HepG2 (cell line): ENCODE measurements around the gene CNNM3. TPM values are rescaled to one million over a fixed set of nuclear protein-coding genes. Genes with fewer than 3 reads are reported as not detected.

Source experiments
- ATAC-seq: fragments of 200-7000 bp; cut with Tn5 transposase; 3 replicates; pipeline ENCODE4 v1.9.1; 2020; ENCODE audit warnings: mild to moderate bottlenecking, moderate library complexity
- BruUV-seq: library from RNA; stranded (reverse); fragments of 400-500 nt; replicated peaks from 2 replicates; lab custom pipeline; 2021; lab: Mats Ljungman, UMichigan
- CTCF ChIA-PET: fragments of 300-600 bp; formaldehyde crosslinking; extraction: SDS; loops from one replicate; lab custom pipeline; 2021; ENCODE audit warnings: low total read pairs, inconsistent platforms, low intra/inter-chr PET ratio; lab: Yijun Ruan, JAX
- POLR2A ChIA-PET: fragments of 350-600 bp; sonication (Branson Sonifier 250); formaldehyde crosslinking; loops from one replicate; lab custom pipeline; 2020; ENCODE audit warnings: antibody characterized with exemption, inconsistent platforms; lab: Yijun Ruan, JAX
- DNase-seq: peaks from one replicate; pipeline ENCODE4 v3.0.0-alpha.2; 2015; ENCODE audit warnings: low spot score
- FAIRE-seq: peaks from 3 replicates; lab custom pipeline; 2011; peaks lifted over from hg19 to GRCh38; lab: Jason Lieb, UNC
- H2AFZ ChIP-seq: one replicate; pipeline ENCODE4 v1.6.1; 2011; ENCODE audit warnings: low read length, inconsistent platforms
- H3K27ac ChIP-seq: fragments of 300-600 bp; 3 replicates; pipeline ENCODE4 v1.8.0; 2011; ENCODE audit warnings: mixed run types, mild to moderate bottlenecking, mixed read lengths, low read length, inconsistent platforms; ENCODE audit not compliant: insufficient read depth; ENCODE audit errors: extremely low read length
- H3K27me3 ChIP-seq, 2 experiments: fragments of 200-600 bp in 1 of 2; 2 replicates in 1 of 2; 3 replicates in 1 of 2; pipeline versions ENCODE4 v1.6.0 to v1.8.0; 2011; ENCODE audit warnings: low read length in 2 of 2, mild to moderate bottlenecking in 2 of 2, moderate library complexity in 2 of 2, inconsistent platforms in 1 of 2; ENCODE audit not compliant: insufficient read depth in 2 of 2, control insufficient read depth in 1 of 2
- H3K36me3 ChIP-seq, 2 experiments: fragments of 200-600 bp in 1 of 2; replicated peaks in 1 of 2; 2 replicates in 1 of 2; 3 replicates in 1 of 2; pipeline versions ENCODE4 v1.5.1 to v1.8.0; 2011; ENCODE audit warnings: low read length in 2 of 2, inconsistent platforms in 1 of 2; ENCODE audit not compliant: insufficient read depth in 2 of 2, control insufficient read depth in 1 of 2
- H3K4me1 ChIP-seq: 2 replicates; pipeline ENCODE4 v1.5.1; 2012; ENCODE audit warnings: low read length, inconsistent platforms; ENCODE audit not compliant: insufficient read depth
- H3K4me2 ChIP-seq: 2 replicates; pipeline ENCODE4 v1.6.0; 2011; ENCODE audit warnings: low read depth, low read length, inconsistent platforms
- H3K4me3 ChIP-seq, 3 experiments: fragments of 200-600 bp in 1 of 3; sonication (generic), shearing (Covaris generic) in 1 of 3; replicated peaks in 1 of 3; 2 replicates each; pipeline ENCODE4 v1.5.1; 2011 to 2016; ENCODE audit warnings: low read length in 3 of 3, inconsistent platforms in 2 of 3, low read depth in 2 of 3, mild to moderate bottlenecking in 2 of 3, control low read depth in 1 of 3, mixed read lengths in 1 of 3; ENCODE audit not compliant: insufficient read depth in 1 of 3
- H3K79me2 ChIP-seq: one replicate; pipeline ENCODE4 v1.6.1; 2011; ENCODE audit warnings: low read length, inconsistent platforms; ENCODE audit not compliant: insufficient read depth
- H3K9ac ChIP-seq: 2 replicates; pipeline ENCODE4 v1.6.0; 2011; ENCODE audit warnings: mild to moderate bottlenecking, low read depth, low read length, inconsistent platforms; ENCODE audit not compliant: insufficient read depth
- H3K9me3 ChIP-seq: 2 replicates; pipeline ENCODE4 v1.5.1; 2012; ENCODE audit warnings: mild to moderate bottlenecking, low read length
- H4K20me1 ChIP-seq: 2 replicates; pipeline ENCODE4 v1.6.0; 2011; ENCODE audit warnings: inconsistent platforms, mild to moderate bottlenecking, low read length, moderate library complexity; ENCODE audit not compliant: insufficient read depth
- CEBPB ChIP-seq: IDR thresholded peaks from 2 replicates; pipeline ENCODE4 v1.6.1; 2011; ENCODE audit warnings: low read depth, low read length, improper control_type of control experiment, borderline replicate concordance
- DNMT3B ChIP-seq: conservative IDR thresholded peaks from 2 replicates; pipeline ENCODE4 v1.6.1; 2016; ENCODE audit warnings: missing biosample characterization, control low read depth
- PPARG ChIP-seq: conservative IDR thresholded peaks from 2 replicates; pipeline ENCODE4 v1.6.1; 2016; ENCODE audit warnings: missing biosample characterization, missing genetic modification reagents
- ZNF768 ChIP-seq: sonication (generic); formaldehyde crosslinking; IDR thresholded peaks from 2 replicates; pipeline ENCODE4 v1.4.0; 2020; ENCODE audit warnings: missing genetic modification reagents
- WGBS: methylation state at CpG from one replicate; pipeline ENCODE4 v1.1.6; 2017; ENCODE audit warnings: low lambda C conversion rate; 5-methylcytosine and 5-hydroxymethylcytosine counted together
- in situ Hi-C: cut with HindIII; loops from 2 replicates; pipeline ENCODE4 v1.10.0; 2017; ENCODE audit warnings: low pct_unique_long_range_greater_than_20kb; ENCODE audit not compliant: extremely low pct_ligation_motif_present
- intact Hi-C: fragments of 100-400 bp; cut with micrococcal nuclease; formaldehyde crosslinking; loops from one replicate; pipeline ENCODE4 v1.10.0; 2022; ENCODE audit not compliant: unreplicated experiment
- polyA plus RNA-seq, 8 experiments: library from polyadenylated mRNA; depleted of rRNA in 3 of 8; stranded (reverse) in 7 of 8; unstranded in 1 of 8; fragments of >200 nt; fragmentation: Illumina TruSeq in 4 of 8; extraction: Trizol in 4 of 8; gene quantifications; 2 replicates each; pipeline versions ENCODE4 v1.2.1 to v1.2.3, GENCODE V29; 2011 to 2016; ENCODE audit warnings: low read depth in 4 of 8, missing spikeins in 1 of 8, mixed read lengths in 1 of 8; ENCODE audit not compliant: insufficient read depth in 1 of 8
- total RNA-seq, 5 experiments: library from RNA; depleted of rRNA; stranded (reverse); fragments of >200 nt; fragmentation: Illumina TruSeq; extraction: Trizol; gene quantifications; 2 replicates each; pipeline ENCODE4 v1.2.3, GENCODE V29; 2016; ENCODE audit warnings: low read depth in 1 of 5
- TF ChIP-seq, protein P1 (sequence below): sonication (generic); formaldehyde crosslinking; IDR thresholded peaks from 2 replicates; pipeline ENCODE4 v1.5.1; 2020; ENCODE audit warnings: missing genetic modification reagents, mild to moderate bottlenecking, borderline replicate concordance
- TF ChIP-seq, protein P2 (sequence below), 2 experiments: IDR thresholded peaks; 2 replicates each; pipeline ENCODE4 v1.6.1; 2011 to 2012; ENCODE audit warnings: low read length in 2 of 2, borderline replicate concordance in 1 of 2, low read depth in 1 of 2, mild to moderate bottlenecking in 1 of 2, moderate library complexity in 1 of 2

CNNM3 gene
- total and polyA plus RNA-seq, 2 of the 13 experiments (the other 11 are each of a cell fraction or from before 2014, with no cell fraction given): 21.2 to 27.9 TPM

DNA sequence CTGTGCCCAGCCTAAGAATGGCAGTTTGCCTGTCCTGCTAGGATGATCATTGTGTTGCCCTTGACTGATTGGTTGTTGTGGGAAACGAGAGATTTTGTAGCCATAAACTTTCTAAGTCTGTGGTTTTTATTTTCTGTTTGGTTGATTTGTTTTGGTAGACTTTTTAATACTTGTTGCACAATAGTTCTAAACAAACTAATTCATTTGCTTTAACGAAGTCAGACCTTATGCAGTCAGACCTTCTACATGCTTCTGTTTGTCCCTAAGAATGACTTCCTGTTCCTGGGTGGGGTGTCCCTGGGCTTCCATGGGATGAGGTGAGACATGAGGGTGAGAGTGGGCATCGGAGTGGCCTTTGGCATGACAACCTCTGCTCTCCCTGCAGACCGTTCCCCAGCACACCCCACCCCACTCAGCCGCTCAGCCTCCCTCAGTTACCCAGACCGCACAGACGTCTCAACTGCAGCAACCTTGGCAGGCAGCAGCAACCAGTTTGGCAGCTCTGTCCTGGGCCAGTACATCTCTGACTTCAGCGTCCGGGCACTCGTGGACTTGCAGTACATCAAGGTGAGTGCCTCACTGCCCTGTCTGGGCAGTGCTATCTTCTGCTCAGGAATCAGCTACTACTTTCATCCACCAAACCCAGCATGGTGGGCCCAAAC lies 7.8 kb upstream of the CNNM3 start:
- FAIRE-seq: no peak
- H3K27me3 ChIP-seq: no peaks in the 10 kb centered on the region
- H3K79me2 ChIP-seq: no peaks in the 10 kb centered on the region
- no peaks in the 10 kb centered on the region for H4K20me1 ChIP-seq
- no peak overlapping the region for H2AFZ ChIP-seq
- in situ Hi-C loops (no loop called here), intact Hi-C loops (no loop called here)
- no peak for DNase-seq
- no peak overlapping the region for H3K4me2 ChIP-seq
- peak; percentile 73; the same call in 1 of the 2 replicates for TF ChIP-seq CEBPB
- TF ChIP-seq, protein P1, sequence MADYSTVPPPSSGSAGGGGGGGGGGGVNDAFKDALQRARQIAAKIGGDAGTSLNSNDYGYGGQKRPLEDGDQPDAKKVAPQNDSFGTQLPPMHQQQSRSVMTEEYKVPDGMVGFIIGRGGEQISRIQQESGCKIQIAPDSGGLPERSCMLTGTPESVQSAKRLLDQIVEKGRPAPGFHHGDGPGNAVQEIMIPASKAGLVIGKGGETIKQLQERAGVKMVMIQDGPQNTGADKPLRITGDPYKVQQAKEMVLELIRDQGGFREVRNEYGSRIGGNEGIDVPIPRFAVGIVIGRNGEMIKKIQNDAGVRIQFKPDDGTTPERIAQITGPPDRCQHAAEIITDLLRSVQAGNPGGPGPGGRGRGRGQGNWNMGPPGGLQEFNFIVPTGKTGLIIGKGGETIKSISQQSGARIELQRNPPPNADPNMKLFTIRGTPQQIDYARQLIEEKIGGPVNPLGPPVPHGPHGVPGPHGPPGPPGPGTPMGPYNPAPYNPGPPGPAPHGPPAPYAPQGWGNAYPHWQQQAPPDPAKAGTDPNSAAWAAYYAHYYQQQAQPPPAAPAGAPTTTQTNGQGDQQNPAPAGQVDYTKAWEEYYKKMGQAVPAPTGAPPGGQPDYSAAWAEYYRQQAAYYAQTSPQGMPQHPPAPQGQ: no peak
- peaks cover 76% of the 10 kb centered on the region for H3K4me1 ChIP-seq
- no peak for ATAC-seq
- H3K27ac ChIP-seq: no peak overlapping the region
- no peaks in the 10 kb centered on the region for H3K36me3 ChIP-seq
- BruUV-seq: no TSS peak
- H3K9me3 ChIP-seq: no peaks in the 10 kb centered on the region
- no peak overlapping the region for H3K9ac ChIP-seq
- no peak overlapping the region for H3K4me3 ChIP-seq
- 95% methylated on average over 10 of the region's 10 CpGs for WGBS
- ChIA-PET CTCF (no interaction called here), POLR2A (interaction anchor here (3.1 kb wide), 1 partner anchor 8 kb away, joined by 22 read pairs; the partner anchor contains the start of gene CNNM3)

GRCh38 chr2:96809216-96809882 lies 6.7 kb upstream of the CNNM3 start:
- in situ Hi-C loops: no loop called here
- Histone ChIP-seq H3K27ac (peak overlapping the region; percentile 69), H2AFZ (no peak overlapping the region), H3K36me3 (no peaks in the 10 kb centered on the region), H4K20me1 (no peaks in the 10 kb centered on the region), H3K4me1 (peaks cover 80% of the 10 kb centered on the region), H3K27me3 (no peaks in the 10 kb centered on the region), H3K4me2 (0 out of 2 replicates have a peak overlapping the region, but pooled peaks have one; percentile 70), H3K4me3 (no peak overlapping the region), H3K9ac (no peak overlapping the region), H3K79me2 (no peaks in the 10 kb centered on the region), H3K9me3 (no peaks in the 10 kb centered on the region)
- ChIA-PET CTCF (no interaction called here), POLR2A (interaction anchor here (1.0 to 2.3 kb wide), 5 partner anchors 10 to 49 kb away, joined by 3 to 17 read pairs (median 5); partner anchors contain the start of gene ANKRD39)
- TF ChIP-seq DNMT3B (CRISPR knock-in tag) (no peak), PPARG (CRISPR knock-in tag) (0 out of 2 replicates have a peak, but pooled peaks have one; percentile 6), ZNF768 (CRISPR knock-in tag) (peak; percentile 27; the same call in 1 of the 2 replicates)
- TF ChIP-seq, protein P2, sequence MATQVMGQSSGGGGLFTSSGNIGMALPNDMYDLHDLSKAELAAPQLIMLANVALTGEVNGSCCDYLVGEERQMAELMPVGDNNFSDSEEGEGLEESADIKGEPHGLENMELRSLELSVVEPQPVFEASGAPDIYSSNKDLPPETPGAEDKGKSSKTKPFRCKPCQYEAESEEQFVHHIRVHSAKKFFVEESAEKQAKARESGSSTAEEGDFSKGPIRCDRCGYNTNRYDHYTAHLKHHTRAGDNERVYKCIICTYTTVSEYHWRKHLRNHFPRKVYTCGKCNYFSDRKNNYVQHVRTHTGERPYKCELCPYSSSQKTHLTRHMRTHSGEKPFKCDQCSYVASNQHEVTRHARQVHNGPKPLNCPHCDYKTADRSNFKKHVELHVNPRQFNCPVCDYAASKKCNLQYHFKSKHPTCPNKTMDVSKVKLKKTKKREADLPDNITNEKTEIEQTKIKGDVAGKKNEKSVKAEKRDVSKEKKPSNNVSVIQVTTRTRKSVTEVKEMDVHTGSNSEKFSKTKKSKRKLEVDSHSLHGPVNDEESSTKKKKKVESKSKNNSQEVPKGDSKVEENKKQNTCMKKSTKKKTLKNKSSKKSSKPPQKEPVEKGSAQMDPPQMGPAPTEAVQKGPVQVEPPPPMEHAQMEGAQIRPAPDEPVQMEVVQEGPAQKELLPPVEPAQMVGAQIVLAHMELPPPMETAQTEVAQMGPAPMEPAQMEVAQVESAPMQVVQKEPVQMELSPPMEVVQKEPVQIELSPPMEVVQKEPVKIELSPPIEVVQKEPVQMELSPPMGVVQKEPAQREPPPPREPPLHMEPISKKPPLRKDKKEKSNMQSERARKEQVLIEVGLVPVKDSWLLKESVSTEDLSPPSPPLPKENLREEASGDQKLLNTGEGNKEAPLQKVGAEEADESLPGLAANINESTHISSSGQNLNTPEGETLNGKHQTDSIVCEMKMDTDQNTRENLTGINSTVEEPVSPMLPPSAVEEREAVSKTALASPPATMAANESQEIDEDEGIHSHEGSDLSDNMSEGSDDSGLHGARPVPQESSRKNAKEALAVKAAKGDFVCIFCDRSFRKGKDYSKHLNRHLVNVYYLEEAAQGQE (IDR thresholded peaks at IDR 0.05; ENCODE audit: borderline replicate concordance in 1 of 2, low read depth in 1 of 2, low read length in 2 of 2): peak in 1 of 2 experiments; percentile 11; a peak in 1 of 4 replicates
- no peak for ATAC-seq
- no peak for DNase-seq
- intact Hi-C loops: no loop called here
- 96% methylated on average over 13 of the region's 13 CpGs for WGBS
- FAIRE-seq: no peak
- BruUV-seq: no TSS peak
